Brain microvascular endothelial cell (primary cell): ENCODE data around the gene PAGE3.

Source experiments
- DNase-seq: peaks from one replicate; pipeline ENCODE4 v3.0.0-alpha.2; 2020
- H3K27ac ChIP-seq: fragments of 250-450 bp; sonication (Bioruptor Pico); 2 replicates; pipeline ENCODE4 v1.5.1; 2020; ENCODE audit warnings: mild to moderate bottlenecking, moderate library complexity
- H3K27me3 ChIP-seq: fragments of 250-450 bp; sonication (Bioruptor Pico); replicated peaks from 2 replicates; pipeline ENCODE4 v1.5.1; 2020; ENCODE audit warnings: mild to moderate bottlenecking
- H3K36me3 ChIP-seq: fragments of 250-450 bp; sonication (Bioruptor Pico); replicated peaks from 2 replicates; pipeline ENCODE4 v1.5.1; 2020; ENCODE audit warnings: mild to moderate bottlenecking
- H3K4me3 ChIP-seq: 2 replicates; pipeline ENCODE4 v1.5.1; 2011; ENCODE audit warnings: low read depth, mild to moderate bottlenecking, control low read depth, low read length, moderate library complexity
- in situ Hi-C: cut with HindIII; loops from 2 replicates; pipeline ENCODE4 v1.10.0; 2017; ENCODE audit warnings: low sequenced_read_pairs, low pct_ligation_motif_present
- TF ChIP-seq, protein P1 (sequence below): IDR thresholded peaks from 2 replicates; pipeline ENCODE4 v1.5.1; 2011; ENCODE audit warnings: low read depth, mild to moderate bottlenecking, moderate library complexity, low read length, control low read depth, inconsistent platforms; ENCODE audit errors: missing control alignments

Gene PAGE3, protein sequence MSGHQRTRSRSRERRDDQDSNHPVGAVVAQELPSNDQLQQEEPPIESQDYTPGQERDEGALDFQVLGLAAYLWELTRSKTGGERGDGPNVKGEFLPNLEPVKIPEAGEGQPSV

DNA sequence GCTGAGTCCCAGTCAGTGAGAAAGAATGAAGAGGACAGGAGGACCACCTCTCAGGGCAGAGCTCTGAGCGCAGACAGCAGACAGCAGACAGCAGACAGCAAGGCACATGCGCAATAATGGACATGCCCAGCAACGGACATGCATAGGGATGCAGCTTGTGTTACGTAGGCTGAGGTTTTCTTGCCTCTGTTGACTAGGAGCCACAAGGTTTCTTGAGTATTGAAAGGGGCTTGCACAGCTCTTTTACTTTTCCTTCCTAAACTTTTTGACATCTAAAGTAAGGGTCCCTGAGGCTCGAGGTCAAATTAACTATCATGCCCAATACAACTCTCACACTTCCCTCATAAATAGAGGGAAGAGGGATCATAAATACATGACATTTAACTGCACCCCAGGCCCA, at the start of gene PAGE3:
Gene PAGE3 (minus strand): TSS at position 101 of the 400 bp plus-strand sequence. CDS start 1,013 bp downstream, outside the sequence.
- Histone ChIP-seq H3K36me3 (no peaks in the 10 kb centered on the region), H3K27me3 (no peaks in the 10 kb centered on the region)
- TF ChIP-seq, protein P1, sequence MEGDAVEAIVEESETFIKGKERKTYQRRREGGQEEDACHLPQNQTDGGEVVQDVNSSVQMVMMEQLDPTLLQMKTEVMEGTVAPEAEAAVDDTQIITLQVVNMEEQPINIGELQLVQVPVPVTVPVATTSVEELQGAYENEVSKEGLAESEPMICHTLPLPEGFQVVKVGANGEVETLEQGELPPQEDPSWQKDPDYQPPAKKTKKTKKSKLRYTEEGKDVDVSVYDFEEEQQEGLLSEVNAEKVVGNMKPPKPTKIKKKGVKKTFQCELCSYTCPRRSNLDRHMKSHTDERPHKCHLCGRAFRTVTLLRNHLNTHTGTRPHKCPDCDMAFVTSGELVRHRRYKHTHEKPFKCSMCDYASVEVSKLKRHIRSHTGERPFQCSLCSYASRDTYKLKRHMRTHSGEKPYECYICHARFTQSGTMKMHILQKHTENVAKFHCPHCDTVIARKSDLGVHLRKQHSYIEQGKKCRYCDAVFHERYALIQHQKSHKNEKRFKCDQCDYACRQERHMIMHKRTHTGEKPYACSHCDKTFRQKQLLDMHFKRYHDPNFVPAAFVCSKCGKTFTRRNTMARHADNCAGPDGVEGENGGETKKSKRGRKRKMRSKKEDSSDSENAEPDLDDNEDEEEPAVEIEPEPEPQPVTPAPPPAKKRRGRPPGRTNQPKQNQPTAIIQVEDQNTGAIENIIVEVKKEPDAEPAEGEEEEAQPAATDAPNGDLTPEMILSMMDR = no peak

DNA sequence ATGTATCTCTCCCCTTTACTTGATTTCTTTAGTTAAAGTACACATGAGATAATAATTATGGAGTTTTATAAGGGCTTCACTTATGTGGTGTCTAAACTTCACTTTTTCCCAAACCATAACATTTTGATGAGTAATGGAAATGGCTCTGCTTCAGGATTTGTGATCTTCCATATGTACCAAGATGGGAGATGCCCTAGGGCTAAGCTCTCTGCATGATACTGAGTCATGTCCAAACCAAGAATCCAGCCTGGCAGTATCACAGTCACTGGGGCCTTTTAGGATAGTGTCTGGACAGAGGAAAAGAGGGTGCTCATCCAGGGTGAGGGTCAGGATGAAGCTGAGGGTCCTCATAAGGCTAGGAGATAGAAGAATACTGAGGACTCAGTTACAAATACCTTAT, 47.9 kb upstream of the PAGE3 start:
- in situ Hi-C loops = no loop called here
- Histone ChIP-seq H3K36me3 (no peaks in the 10 kb centered on the region), H3K27me3 (no peaks in the 10 kb centered on the region), H3K27ac (no peak overlapping the region), H3K4me3 (no peak overlapping the region)
- no peak for DNase-seq
- TF ChIP-seq, protein P1 = no peak

More for the DNA sequence above, at the start of gene PAGE3:
- Histone ChIP-seq H3K4me3 (no peak within 1 kb of the TSS), H3K27ac (no peak within 1 kb of the TSS)
- in situ Hi-C loops = no loop called here
- DNase-seq = no peak

DNA sequence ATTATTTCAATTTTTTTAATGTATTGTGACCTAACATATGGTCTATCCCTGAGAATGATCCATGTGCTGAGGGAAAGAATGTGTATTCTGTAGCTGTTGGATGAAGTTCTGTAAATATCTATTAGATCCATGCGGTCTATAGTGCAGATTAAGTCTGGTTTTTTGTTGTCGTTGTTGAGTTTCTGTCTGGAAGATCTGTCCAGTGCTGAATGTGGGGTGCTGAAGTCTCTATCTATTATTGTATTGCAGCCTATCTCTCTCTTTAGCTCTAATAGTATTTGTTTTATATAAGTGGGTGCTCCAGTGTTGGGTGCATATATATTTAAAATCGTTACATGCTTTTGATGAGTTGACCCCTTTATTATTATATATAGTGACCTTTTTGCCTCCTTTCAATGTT, 26.2 kb upstream of the PAGE3 start:
- no peak overlapping the region for H3K27ac ChIP-seq
- no peaks in the 10 kb centered on the region for H3K36me3 ChIP-seq
- TF ChIP-seq, protein P1 = no peak
- H3K27me3 ChIP-seq = no peaks in the 10 kb centered on the region
- H3K4me3 ChIP-seq = no peak overlapping the region
- DNase-seq = no peak
- in situ Hi-C loops = no loop called here

DNA sequence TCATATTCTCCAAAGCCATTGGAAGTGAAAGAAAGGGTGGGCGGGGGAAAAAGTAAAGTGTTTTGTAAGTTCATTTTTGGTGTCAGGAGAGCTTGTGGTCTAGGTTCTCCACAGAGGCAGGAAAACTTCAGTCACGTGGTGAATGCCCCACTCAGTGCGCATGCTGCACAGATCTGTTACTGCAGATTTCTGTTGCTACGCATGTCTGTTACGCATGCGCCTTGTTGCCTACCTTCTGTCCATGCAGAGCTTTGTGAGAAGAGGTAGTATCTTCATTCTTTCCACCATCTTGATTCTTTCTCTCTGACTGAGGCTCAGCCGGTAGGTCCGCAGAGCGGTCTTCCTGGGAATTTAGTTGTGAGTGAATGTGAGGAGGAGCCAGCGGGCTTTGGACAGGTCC, 15.1 kb upstream of the PAGE3 start:
- no peak for DNase-seq
- in situ Hi-C loops = no loop called here
- H3K27me3 ChIP-seq = no peaks in the 10 kb centered on the region
- TF ChIP-seq, protein P1 = no peak
- H3K4me3 ChIP-seq = no peak overlapping the region
- no peaks in the 10 kb centered on the region for H3K36me3 ChIP-seq
- H3K27ac ChIP-seq = no peak overlapping the region

DNA sequence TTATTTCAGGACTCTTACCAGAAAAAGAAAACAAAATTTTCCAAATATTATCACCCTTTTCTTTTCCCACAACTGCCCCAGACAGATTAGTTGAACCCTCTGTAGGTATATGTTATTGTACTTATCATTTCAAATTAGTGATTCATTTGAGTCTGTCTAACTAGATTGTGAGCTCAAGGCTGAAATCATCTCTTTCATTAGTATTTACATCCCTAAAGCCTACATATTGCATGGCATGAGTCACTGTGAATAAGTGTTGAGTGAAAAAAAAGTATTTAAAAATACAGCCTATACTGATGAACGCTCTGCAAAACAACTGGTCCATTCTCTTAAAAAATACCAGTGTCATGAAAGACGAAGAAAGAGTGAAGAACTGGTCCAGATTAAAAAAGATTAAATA, 3.9 kb downstream of the PAGE3 start:
- TF ChIP-seq, protein P1 = no peak
- in situ Hi-C loops = no loop called here
- Histone ChIP-seq H3K36me3 (no peaks in the 10 kb centered on the region), H3K4me3 (no peak overlapping the region), H3K27me3 (no peaks in the 10 kb centered on the region), H3K27ac (no peak overlapping the region)
- DNase-seq = no peak

DNA sequence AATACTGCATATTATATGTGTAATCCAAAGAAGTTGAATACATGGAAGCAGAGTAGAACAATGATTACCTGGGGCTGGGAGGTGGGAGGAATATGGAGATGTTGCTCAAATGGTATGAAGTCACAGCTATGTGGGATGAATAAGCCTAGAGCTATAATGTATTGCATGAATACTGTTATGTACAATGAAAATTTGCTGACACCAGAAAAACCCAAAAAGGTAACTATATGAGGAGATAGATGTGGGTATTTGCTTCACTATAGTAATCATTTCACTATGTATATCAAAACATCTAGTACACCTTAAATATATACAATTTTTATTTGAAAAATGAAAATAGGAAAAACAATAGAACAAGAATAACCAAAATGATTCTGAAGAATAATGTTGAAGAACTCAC, 11.2 kb downstream of the PAGE3 start:
- no peak overlapping the region for H3K4me3 ChIP-seq
- H3K36me3 ChIP-seq = no peaks in the 10 kb centered on the region
- DNase-seq = no peak
- in situ Hi-C loops = no loop called here
- TF ChIP-seq, protein P1 = no peak
- H3K27me3 ChIP-seq = no peaks in the 10 kb centered on the region
- no peak overlapping the region for H3K27ac ChIP-seq
